HG02885 (cell line): ENCODE results near the gene GRID2IP.
"Not testable (repeated sequence)": the region's sequence is repeated elsewhere in the genome, so short reads cannot be mapped to it uniquely, and the experiment has no call there.

ENCODE experiments used
- ATAC-seq: cut with Tn5 transposase; IDR thresholded peaks from one replicate; pipeline ENCODE4 v1.9.1; 2021; ENCODE audit warnings: mild to moderate bottlenecking; ENCODE audit not compliant: unreplicated experiment, poor library complexity

Gene GRID2IP

GRCh38 chr7:6551016-6551511 lies at the start of gene GRID2IP:
GRID2IP (minus strand) TSS chr7:6551461; CDS start chr7:6551436, 25 bp downstream.
- no peak for ATAC-seq

GRCh38 chr7:6600093-6600492 lies 48.8 kb upstream of the GRID2IP start:
- ATAC-seq: no peak

GRCh38 chr7:6590645-6591110 lies 39.4 kb upstream of the GRID2IP start:
- ATAC-seq: no peak

GRCh38 chr7:6589829-6590644 lies 38.8 kb upstream of the GRID2IP start, which contains the start of gene INTS15:
INTS15 (plus strand) TSS chr7:6590021; CDS start chr7:6590284, 263 bp downstream.
- ATAC-seq: peak; percentile 89

- ATAC-seq: no peak
Measured at GRCh38 chr7:6589151-6589828, 38.0 kb upstream of the GRID2IP start.

- no peak for ATAC-seq
Measured at GRCh38 chr7:6588566-6588965, 37.3 kb upstream of the GRID2IP start.

- not testable (repeated sequence) for ATAC-seq
Measured at GRCh38 chr7:6585746-6586432, 34.6 kb upstream of the GRID2IP start.

- ATAC-seq: no peak
Measured at GRCh38 chr7:6579446-6579845, 28.2 kb upstream of the GRID2IP start.

- ATAC-seq: no peak
Measured at GRCh38 chr7:6578114-6579084, 27.1 kb upstream of the GRID2IP start.

- peak; percentile 96 for ATAC-seq
Measured at GRCh38 chr7:6577369-6578113, 26.3 kb upstream of the GRID2IP start, which contains the start of gene ZDHHC4. ZDHHC4 (plus strand) TSS chr7:6577454; CDS start chr7:6580562, 3,108 bp downstream.

GRCh38 chr7:6576867-6577368 lies 25.7 kb upstream of the GRID2IP start:
- ATAC-seq: not testable (repeated sequence)

GRCh38 chr7:6576024-6576866 lies 25.0 kb upstream of the GRID2IP start:
- no peak for ATAC-seq

GRCh38 chr7:6575281-6576023 lies 24.2 kb upstream of the GRID2IP start:
- no peak for ATAC-seq

- peak; percentile 61 for ATAC-seq
Measured at GRCh38 chr7:6571160-6571779, 20.0 kb upstream of the GRID2IP start.

- ATAC-seq: no peak
Measured at GRCh38 chr7:6567886-6568285, 16.6 kb upstream of the GRID2IP start.

GRCh38 chr7:6565655-6566054 lies 14.4 kb upstream of the GRID2IP start:
- ATAC-seq: no peak
